Measurements from ENCODE around the gene UBE2K.
"Not testable (repeated sequence)": the region's sequence is repeated elsewhere in the genome, so short reads cannot be mapped to it uniquely, and the experiment has no call there.

Gene UBE2K

GRCh38 chr4:39802005-39802404 is 104.1 kb downstream of the UBE2K start:
- DNase-seq (ENCODE audit: low read depth in 2 of 2) = no peak

- no peak for DNase-seq (ENCODE audit: low read depth in 2 of 2)
Measured at GRCh38 chr4:39808231-39808749, 110.4 kb downstream of the UBE2K start.

GRCh38 chr4:39812500-39812899 is 114.6 kb downstream of the UBE2K start:
- no peak for DNase-seq (ENCODE audit: low read depth in 2 of 2)

GRCh38 chr4:39813033-39813432 is 115.1 kb downstream of the UBE2K start:
- DNase-seq (ENCODE audit: low read depth in 2 of 2) = not testable (repeated sequence)

- DNase-seq (ENCODE audit: low read depth in 2 of 2) = not testable (repeated sequence)
Measured at GRCh38 chr4:39813761-39814160, 115.8 kb downstream of the UBE2K start.

GRCh38 chr4:39814403-39815185 is 116.7 kb downstream of the UBE2K start:
- DNase-seq (ENCODE audit: low read depth in 2 of 2) = no peak

- DNase-seq (ENCODE audit: low read depth in 2 of 2) = no peak
Measured at GRCh38 chr4:39818646-39819045, 120.7 kb downstream of the UBE2K start.

GRCh38 chr4:39820186-39820585 is 122.2 kb downstream of the UBE2K start:
- DNase-seq (ENCODE audit: low read depth in 2 of 2) = no peak

GRCh38 chr4:39821951-39822350 is 124.0 kb downstream of the UBE2K start:
- DNase-seq (ENCODE audit: low read depth in 2 of 2) = no peak

GRCh38 chr4:39822662-39823061 is 124.7 kb downstream of the UBE2K start:
- DNase-seq (ENCODE audit: low read depth in 2 of 2) = no peak

- DNase-seq (ENCODE audit: low read depth in 2 of 2) = no peak
Measured at GRCh38 chr4:39823191-39823590, 125.3 kb downstream of the UBE2K start.

- DNase-seq (ENCODE audit: low read depth in 2 of 2) = no peak
Measured at GRCh38 chr4:39825090-39825489, 127.2 kb downstream of the UBE2K start.

GRCh38 chr4:39825741-39826231 is 127.8 kb downstream of the UBE2K start:
- DNase-seq (ENCODE audit: low read depth in 2 of 2) = no peak
